NCI-H1436 treated with DMSO at 0.1 percent for 48 hours (cell line): ENCODE measurements around the gene TTLL11.

ENCODE experiments used
- DNase-seq: peaks from one replicate; lab custom pipeline; 2025; lab: John Stamatoyannopoulos, UW

TTLL11 gene

GRCh38 chr9:122109035-122109813 is 16.1 kb upstream of the TTLL11 start:
- no peak for DNase-seq

DNA sequence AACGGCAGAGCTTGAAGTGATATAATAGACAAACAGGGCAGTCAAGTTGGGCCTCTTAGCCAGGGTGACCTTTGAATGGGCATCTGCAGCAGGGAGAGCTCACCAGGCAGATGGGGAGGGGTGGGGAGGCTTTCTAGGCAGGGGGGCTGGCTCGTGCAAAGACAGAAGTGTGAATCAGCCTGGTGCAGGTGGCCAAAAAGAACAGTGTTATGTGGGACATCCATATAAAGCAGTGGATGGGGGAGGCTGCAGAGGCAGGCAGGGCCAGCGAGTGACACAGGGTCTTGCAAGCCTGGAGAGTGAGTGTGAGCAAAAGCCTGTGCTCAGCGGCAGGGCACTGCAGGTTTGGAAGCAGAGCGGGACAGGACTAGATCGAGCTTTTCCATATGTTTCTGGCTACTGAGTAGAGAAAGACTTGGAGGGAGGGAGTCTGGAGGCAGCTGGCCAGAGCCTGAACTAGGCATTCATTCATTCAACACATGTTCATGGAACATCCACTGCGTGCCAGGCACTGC is 14.2 kb upstream of the TTLL11 start:
- no peak for DNase-seq

DNA sequence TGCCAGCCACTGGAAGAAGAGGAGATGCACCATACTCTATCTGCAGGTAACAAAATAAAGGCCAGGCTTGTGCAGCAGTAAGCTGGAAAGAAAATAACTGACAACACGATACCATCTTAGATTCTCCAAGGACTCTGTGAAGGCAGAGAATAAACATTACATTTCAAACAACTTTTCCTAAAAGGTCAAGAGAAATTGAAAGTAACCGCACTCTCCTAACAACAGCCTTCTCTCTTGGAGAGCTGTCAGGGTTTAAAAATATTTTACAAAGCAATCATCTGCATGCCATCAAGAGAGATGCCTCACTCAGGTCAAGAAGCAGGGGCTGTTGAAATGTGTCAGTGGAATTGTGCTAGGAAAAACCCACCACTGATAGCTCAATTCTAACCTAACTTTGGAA is 13.5 kb upstream of the TTLL11 start:
- no peak for DNase-seq

DNA sequence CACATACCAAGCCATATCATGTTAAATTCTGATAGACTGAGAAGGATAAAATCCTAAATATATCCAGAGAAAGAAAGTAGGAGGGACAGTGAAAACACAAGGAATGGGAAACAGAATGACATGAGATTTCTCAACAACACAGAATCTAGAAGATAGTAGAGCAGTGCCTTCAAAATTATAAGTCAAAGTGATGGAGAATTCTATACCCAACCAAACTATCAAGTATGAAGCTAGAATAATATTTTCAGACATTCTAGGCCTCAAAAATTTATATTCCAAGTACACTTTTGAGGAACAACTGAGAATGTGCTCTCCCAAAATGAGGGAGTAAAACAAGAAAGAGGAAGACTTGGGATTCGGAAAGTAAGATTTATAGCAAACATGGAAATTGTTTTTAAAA is 10.9 kb upstream of the TTLL11 start:
- no peak for DNase-seq

GRCh38 chr9:122102156-122102555 is 9.0 kb upstream of the TTLL11 start:
- DNase-seq, result no peak

- DNase-seq, result no peak
Measured at GRCh38 chr9:122100756-122101155, 7.6 kb upstream of the TTLL11 start.

DNA sequence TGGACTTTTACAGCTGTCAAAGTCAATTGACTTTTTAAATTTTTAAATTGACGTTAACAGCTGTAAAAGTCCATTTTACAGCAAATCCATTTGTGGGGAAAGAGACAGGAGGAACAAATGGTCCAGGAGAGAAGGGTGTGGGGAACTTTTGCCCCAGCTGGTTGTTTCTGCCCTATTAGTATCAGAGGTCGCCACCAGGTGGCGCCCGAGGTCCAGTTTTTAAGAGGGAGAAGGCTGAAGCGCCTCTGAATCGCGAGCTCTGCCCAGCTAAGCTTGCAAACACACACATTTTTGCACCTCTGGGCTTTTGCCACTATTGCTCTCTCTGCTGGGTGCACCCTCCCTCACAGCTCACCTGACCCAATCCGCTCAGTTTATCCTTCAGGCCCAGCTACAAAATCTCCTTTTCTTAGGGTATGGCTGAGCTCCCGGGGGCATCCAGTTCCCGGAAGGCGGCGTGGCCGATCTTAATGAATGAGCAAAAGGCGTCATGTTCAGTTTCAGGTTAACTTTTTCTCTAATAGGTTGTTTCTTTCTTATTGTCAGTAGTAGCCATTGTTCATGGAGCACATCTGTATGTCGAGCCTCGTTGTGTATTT is 6.3 kb upstream of the TTLL11 start:
- DNase-seq, result no peak

DNA sequence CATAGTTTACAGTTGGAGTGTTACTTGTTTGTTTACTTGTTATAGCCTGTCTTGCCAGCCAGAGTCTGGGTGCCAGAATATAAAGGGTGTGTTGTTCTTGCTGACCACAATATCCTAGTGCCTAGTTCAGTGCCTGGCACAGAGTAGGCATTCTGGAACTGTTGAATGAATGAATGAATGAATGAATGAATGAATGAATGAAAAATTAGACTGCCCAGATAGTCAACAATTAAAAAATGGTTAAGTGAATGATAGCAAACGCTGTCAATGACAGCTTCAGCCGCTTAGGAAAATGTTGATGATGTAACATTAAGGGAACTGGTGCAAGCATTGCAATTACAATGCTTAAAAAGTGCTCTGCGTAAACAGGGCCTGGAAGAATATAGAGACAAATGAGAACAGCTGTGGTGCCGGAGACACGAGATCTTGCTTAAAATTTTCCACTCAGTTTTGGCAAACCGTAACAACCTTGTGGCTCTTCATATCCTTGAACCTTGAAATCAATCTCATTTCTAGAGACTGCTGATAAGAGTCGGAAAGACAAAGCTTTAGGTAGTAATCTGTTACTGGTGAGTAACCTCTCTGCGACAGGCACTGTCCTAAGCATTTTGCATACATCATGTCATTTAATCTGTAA is 4.7 kb upstream of the TTLL11 start:
- DNase-seq, result no peak

DNA sequence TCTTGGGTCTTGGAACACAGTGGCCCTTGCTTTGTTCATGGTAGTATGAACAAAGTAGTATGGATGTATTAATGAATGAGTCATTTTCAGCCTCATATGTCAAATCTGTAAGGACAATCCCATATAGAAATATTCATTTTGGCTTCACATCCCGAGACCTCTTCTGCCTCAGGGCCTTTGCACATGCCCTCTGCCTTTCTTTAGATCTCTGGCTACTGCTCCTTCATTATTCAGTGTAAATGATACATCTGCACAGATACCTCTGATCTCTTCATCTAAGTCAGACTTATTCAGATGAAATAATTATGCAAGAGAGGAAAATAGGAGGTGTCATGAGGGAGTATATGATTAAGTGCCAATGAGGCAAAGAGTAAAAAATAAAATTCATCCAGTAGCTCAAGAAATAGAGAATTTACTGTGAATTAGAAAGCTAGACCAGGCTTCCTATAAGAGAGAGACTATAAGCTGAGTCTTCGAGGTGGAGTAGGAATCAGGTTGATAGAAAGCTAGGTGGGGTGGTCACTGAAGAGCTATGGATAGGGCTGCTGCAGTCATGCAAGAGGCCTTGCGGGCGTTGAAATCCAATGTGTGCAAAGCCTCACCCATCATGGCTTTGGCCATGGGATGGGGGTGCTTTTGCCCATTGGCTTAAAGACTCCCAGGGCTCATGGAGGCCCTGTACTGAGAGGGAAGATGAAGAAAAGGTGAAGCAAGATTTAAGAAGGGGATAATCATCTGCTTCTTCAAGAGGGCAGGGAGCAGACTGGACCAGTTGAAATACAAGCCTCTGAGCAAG is 3.7 kb upstream of the TTLL11 start:
- DNase-seq, result no peak

GRCh38 chr9:122095010-122095767 is 2.1 kb upstream of the TTLL11 start:
- no peak for DNase-seq

DNA sequence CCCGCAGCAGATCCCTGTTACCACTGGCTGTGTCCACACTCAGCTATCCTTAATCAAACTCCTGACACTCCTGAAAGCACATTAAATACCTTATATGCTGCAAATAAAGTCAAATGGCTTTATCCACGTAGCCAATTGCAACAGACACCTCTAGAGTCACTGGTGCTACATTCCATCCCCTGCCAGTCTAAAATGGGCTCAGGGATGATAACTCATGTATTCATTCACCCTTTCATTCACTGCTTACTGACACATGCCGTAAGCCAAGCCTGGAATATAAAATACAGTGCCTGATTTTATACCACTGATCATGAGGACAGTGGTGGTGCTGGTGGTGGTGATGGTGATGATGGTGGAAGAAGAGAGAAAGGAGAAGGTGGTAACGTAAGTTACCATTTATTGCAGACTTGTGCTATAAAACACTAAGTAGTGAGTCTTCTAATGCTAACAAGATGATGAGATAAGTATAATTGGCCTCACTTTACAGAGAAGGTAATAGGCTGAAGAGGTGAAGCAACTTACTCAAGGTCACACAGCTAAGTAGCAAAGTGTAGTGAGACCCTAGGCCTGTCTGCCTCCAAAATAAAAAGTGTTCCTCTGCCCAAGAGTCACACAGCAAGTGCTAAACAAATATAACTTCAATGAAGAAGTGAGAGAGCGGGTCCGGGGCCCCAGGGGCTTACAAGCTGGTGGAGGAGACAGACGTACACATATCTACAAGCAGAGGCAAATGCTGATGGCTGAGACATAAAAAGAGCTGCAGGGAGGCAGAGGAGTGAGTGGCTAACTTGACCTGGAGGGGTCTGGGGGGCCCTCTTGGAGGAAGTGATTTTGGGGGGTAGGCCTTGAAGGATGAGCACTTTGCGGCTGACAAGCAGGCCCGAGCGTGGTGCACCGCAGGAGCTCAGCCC is 1.2 kb downstream of the TTLL11 start:
- DNase-seq, result no peak

DNA sequence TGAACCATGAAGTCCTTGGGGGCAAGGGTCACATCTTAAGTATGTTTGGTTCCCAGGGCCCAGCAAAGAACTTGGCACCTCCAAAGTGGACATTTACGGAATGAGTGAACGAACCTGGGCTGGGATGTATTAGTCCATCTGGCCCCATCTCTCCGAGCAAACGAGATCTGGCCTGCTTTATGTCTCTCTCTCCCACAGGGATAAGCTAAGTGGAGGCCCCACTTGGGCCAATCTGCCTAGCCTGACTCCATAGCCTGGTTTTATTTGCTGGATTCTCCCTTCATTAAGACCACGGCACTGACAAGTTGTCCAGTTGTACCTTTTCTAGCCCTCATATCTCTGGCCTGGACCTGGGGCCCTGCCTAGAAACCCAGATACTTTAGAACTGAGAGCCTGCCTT is 2.1 kb downstream of the TTLL11 start:
- no peak for DNase-seq

DNA sequence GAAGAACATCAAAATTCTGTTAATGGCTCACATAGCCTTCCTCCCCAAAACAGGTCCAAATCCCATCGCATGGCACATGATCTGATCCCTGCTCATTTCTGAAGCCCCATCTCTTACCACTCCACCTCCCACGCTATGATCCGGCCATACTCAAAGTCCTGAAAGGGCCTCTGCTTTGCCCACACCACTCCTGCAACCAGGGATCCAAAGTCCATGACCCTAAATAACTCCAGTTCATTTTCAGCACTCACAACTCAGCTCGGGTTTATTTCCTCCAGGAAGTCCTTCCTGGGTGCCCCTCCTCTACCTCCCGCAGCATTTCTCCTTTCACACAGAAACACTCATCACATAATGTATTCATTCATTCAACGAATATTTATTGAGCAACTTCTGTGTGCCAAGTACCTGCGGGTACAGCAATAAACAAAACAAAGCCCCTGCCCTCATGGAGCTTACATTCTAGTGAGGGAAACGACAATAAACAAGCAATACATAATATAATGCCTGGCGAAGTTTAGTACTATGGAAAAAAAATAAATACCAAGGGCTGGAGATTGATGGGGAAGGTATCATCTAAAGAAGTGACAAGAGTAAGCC is 2.7 kb downstream of the TTLL11 start:
- no peak for DNase-seq

DNA sequence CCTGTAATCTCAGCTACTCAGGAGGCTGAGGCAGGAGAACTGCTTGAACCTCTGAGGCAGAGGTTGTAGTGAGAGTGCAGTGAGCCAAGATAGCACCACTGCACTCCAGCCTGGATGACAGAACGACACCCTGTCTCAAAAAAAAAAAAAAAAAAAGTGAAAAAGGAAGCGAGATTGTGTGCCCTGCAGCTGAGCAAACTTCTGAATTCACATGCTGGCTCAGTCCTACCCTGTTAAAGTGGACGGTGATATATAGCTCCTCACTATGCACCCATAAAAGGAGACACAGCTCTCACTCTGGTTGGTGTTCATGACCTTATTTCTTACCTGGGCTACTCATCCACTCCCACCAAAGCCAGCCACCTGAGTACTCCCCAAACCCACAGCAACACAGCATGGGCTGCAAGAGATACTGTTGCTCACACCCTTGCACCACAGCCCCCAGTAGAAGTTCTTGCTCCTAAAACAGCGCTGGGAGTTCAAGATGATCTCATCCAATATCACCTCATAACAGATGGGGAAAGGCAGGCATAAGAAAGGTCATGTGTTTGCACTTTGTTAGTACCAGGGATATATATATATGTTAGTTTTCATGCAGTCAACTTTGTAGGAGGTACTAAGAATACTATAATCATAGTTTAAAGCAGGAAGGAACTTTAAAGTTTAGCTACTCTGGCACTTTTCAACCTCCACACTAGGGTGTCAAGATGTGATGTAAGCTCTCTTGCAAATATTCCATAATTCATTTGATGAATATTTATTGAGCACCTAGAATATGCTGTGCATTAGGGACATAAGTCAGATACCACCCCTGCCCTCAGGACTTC is 4.0 kb downstream of the TTLL11 start:
- DNase-seq, result no peak

- no peak for DNase-seq
Measured at GRCh38 chr9:122087406-122088200, 5.5 kb downstream of the TTLL11 start.

DNA sequence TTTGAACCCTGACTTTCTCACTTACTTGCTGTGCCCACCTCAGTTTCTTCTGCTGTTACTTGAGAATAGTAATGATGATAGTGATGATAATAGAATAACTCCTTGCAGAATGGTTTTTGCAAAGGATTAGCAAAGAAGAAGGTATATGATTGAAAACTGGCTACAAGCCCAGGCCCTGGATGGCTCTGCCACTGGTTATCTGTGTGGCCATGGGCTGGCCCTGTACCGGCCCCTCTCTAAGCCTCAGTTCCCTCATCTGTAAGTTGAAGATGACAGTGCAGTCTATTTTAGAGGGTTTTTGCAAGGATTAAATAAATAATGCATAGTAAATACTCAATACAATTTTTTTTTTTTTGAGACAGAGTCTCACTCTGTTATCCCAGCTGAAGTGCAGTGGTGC is 6.2 kb downstream of the TTLL11 start:
- no peak for DNase-seq

- no peak for DNase-seq
Measured at GRCh38 chr9:122085260-122085659, 7.8 kb downstream of the TTLL11 start.

DNA sequence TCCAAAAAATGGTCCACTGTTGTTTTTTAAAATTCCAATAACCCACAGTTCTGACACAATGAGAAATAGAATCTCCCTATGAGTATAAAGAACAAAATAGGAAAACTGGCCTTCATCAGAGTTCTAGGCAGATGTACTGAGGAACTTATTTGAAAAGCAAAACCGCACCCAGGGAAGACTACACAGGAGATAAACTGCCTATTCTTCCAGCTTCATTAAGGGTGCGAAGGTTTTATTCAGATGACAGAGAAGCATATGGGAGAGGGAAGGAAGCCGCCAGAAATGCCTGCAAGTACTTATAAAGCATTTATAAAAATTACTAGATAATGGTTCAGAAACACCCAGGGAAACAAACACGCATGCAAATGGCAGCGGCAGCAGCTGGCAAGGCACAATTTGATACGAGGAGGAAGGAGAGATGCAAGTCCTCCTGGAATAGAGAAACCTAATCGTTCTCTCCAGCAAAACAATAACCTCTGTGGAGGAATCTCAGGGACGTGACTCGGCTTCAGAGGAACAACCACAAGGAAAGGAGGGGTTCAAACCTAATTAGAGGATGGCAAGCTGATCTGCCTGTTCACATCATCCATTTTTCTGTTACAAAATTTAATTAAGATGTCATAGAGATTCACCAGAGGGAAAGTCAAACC is 9.0 kb downstream of the TTLL11 start:
- DNase-seq, result no peak
